BJ (cell line): Measurements from ENCODE around the gene ST6GALNAC4. TPM values are rescaled to one million over a fixed set of nuclear protein-coding genes. Genes with fewer than 3 reads are reported as not detected.

Source experiments
- CTCF ChIA-PET: fragments of 350-600 bp; formaldehyde crosslinking; extraction: SDS; loops from one replicate; lab custom pipeline; 2021; ENCODE audit warnings: antibody characterized with exemption, inconsistent platforms; lab: Yijun Ruan, JAX
- POLR2A ChIA-PET: fragments of 300-600 bp; sonication (Branson Sonifier 250); formaldehyde crosslinking; extraction: SDS; loops from one replicate; lab custom pipeline; 2021; ENCODE audit warnings: antibody characterized with exemption; lab: Charles Lee
- DNase-seq: peaks from one replicate; pipeline ENCODE4 v3.0.0-alpha.2; 2011; ENCODE audit warnings: low read depth
- H3K27me3 ChIP-seq: 2 replicates; pipeline ENCODE4 v1.6.0; 2011; ENCODE audit warnings: low read length; ENCODE audit not compliant: control insufficient read depth, insufficient read depth
- H3K36me3 ChIP-seq: 2 replicates; pipeline ENCODE4 v1.5.1; 2011; ENCODE audit warnings: low read length; ENCODE audit not compliant: control insufficient read depth, insufficient read depth
- H3K4me3 ChIP-seq: 2 replicates; pipeline ENCODE4 v1.5.1; 2011; ENCODE audit warnings: low read depth, mild to moderate bottlenecking, control low read depth, low read length
- CTCF ChIP-seq: IDR thresholded peaks from 2 replicates; pipeline ENCODE4 v1.5.1; 2011; ENCODE audit warnings: low read depth, mild to moderate bottlenecking, control low read depth, inconsistent platforms, low read length, moderate library complexity; ENCODE audit not compliant: insufficient read depth
- polyA plus RNA-seq: library from polyadenylated mRNA; depleted of rRNA; stranded (reverse); fragments of >200 nt; gene quantifications from 2 replicates; pipeline ENCODE4 v1.2.3, GENCODE V29; 2011

The ST6GALNAC4 gene
- polyA plus RNA-seq, 1 experiment = 35.5 TPM

GRCh38 chr9:127962278-127962677, 45.4 kb upstream of the ST6GALNAC4 start:
- POLR2A ChIA-PET = no interaction called here
- no peak for TF ChIP-seq CTCF
- DNase-seq = no peak

GRCh38 chr9:127961613-127962155, 44.8 kb upstream of the ST6GALNAC4 start:
- no peak for DNase-seq
- POLR2A ChIA-PET = no interaction called here
- Histone ChIP-seq H3K4me3 (no peak overlapping the region), H3K36me3 (no peaks in the 10 kb centered on the region), H3K27me3 (no peaks in the 10 kb centered on the region)
- CTCF ChIA-PET = interaction anchor here (1.1 to 5.9 kb wide), 4 partner anchors 12 to 86 kb away, joined by 3 to 56 read pairs (median 8); no protein-coding TSS in a partner anchor
- TF ChIP-seq CTCF = no peak

More at GRCh38 chr9:127962278-127962677, 45.4 kb upstream of the ST6GALNAC4 start:
- H3K4me3 ChIP-seq = no peak overlapping the region
- CTCF ChIA-PET = interaction anchor here (1.1 to 5.9 kb wide), 4 partner anchors 13 to 86 kb away, joined by 3 to 56 read pairs (median 8); no protein-coding TSS in a partner anchor
- no peaks in the 10 kb centered on the region for H3K36me3 ChIP-seq
- H3K27me3 ChIP-seq = no peaks in the 10 kb centered on the region

- ChIA-PET POLR2A (no interaction called here), CTCF (interaction anchor here (3.2 to 5.9 kb wide), 2 partner anchors 11 to 17 kb away, joined by 12 to 56 read pairs; no protein-coding TSS in a partner anchor)
- no peak for TF ChIP-seq CTCF
- no peak for DNase-seq
- Histone ChIP-seq H3K27me3 (no peaks in the 10 kb centered on the region), H3K36me3 (no peaks in the 10 kb centered on the region), H3K4me3 (no peak overlapping the region)
These were observed 44.3 kb upstream of the ST6GALNAC4 start for GRCh38 chr9:127961155-127961490.

GRCh38 chr9:127960410-127961154, 43.7 kb upstream of the ST6GALNAC4 start:
- POLR2A ChIA-PET = no interaction called here
- DNase-seq = no peak

More at GRCh38 chr9:127960410-127961154, 43.7 kb upstream of the ST6GALNAC4 start:
- no peak for TF ChIP-seq CTCF
- H3K36me3 ChIP-seq = no peaks in the 10 kb centered on the region; the same call in 1 of the 2 replicates
- no peaks in the 10 kb centered on the region for H3K27me3 ChIP-seq
- H3K4me3 ChIP-seq = no peak overlapping the region
- CTCF ChIA-PET = interaction anchor here (0.7 to 5.9 kb wide), 3 partner anchors 11 to 74 kb away, joined by 3 to 56 read pairs (median 12); no protein-coding TSS in a partner anchor
